Measurements from ENCODE around the gene SBF1.
"Not testable (repeated sequence)": the region's sequence is repeated elsewhere in the genome, so short reads cannot be mapped to it uniquely, and the experiment has no call there.

The SBF1 gene

DNA sequence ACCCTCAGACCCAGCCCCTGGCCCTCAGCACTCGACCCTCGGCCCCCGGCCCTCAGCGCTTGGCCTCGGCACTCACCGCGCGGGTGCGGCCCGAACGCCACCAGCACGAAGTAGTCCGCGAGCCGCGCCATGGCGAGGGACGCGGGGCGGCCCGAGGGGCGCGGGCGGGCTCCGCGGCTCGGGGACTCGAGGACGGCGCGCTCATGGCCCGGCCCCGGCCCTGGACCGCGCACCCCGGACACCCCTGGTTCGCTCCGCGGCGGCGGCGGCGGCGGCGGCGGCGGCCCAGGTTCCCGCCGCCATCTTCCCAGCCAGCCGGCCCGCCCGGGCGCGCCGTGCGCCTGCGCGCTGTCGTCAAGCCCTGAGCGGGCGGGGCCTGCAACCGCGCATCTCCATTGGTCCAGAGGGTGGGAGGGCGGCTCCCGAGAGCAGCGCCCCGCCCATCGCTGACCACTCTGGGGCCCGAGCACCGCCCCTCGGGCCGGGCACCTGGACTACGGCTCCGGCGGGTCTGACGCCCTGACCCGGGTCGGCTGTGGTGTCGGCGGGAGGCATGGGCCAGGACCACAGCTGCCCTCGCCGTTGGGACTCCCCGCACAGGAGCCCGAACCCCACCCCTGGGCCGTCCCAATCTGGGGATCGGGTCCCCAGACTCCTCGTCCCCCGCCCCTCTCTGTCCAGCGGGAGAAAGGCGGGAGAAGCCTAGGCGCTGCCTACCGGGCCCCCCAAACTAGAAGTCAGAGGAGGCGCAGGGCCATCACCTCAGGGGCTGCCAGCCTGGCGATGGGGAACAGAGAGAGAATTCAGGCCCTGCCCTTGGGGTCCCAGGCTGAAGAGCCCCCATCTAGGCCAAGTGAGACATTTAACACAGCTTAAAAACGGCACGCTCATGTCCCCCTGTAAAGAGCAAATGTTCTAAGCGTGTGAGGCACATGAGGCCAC, at the start of gene SBF1:
SBF1 (minus strand) TSS at position 326 of the 942 bp plus-strand sequence; CDS start at position 131, 195 bp downstream.
- peak; percentile 72 for DNase-seq (ENCODE audit: low read depth)

DNA sequence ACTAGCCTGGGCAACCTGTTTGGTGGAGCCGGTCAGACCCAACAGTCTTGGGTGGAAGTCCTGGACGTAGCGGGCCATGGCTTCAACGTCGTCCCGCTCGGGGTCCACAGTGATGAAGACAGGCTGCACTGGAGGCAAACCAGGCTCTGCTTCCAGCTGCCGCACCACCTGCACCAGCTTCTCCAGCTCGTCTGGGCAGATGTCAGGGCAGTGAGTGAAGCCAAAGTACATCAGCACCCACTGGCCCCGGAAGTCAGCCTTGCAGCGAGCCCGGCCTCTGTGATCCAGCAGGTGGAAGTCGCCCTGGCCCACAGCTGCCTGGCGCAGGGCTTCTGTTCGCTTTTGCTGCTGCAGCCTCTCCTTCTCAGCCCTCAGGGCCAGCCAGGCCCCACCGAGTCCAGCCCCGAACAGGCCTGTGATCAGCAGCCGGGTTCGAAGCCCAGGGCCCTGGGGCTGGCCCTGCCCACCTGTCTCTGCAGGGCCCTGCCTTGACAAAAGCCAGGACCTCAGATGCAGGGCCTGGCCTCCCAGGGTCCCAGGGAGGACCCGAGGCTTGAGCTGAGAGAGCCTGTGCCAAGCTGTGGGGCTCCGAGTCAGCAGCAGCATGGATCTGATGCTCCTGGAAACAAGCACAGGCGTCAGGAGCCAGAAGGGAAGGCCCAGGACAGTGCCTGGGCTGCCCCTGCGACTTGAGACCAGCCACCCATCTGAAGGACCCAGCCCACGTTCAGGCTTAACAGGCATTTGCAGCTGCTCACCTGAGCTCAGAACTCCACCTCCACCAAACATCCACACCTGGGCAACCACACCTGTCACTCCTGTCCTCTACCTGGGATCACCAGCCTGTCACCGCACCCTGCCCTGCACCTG, 49.2 kb upstream of the SBF1 start:
- no peak for DNase-seq (ENCODE audit: low read depth)

GRCh38 chr22:50523458-50523805, 48.6 kb upstream of the SBF1 start:
- DNase-seq (ENCODE audit: low read depth): no peak

- no peak for DNase-seq (ENCODE audit: low read depth)
Observed at GRCh38 chr22:50522806-50523438, 48.1 kb upstream of the SBF1 start.

- DNase-seq (ENCODE audit: low read depth): no peak
Observed at GRCh38 chr22:50522208-50522805, 47.5 kb upstream of the SBF1 start.

DNA sequence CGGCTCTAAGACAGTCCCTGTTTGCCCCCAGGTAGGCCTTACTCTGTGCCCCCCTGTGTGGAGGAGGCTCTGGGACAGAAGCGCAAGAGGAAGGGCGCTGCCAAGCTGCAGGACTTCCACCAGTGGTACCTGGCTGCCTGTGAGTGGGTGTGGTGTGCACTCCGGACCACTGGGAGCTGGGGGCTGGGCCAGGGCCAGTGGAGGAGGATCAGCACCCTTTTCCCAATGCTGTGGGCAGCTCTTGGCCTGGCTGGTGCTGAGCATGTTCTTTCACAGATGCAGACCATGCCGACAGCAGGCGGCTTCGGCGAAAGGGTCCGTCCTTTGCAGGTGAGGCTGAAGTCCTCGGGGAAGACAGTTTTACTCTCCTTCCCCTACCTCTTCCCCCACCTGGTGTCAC, 46.9 kb upstream of the SBF1 start:
- no peak for DNase-seq (ENCODE audit: low read depth)

DNA sequence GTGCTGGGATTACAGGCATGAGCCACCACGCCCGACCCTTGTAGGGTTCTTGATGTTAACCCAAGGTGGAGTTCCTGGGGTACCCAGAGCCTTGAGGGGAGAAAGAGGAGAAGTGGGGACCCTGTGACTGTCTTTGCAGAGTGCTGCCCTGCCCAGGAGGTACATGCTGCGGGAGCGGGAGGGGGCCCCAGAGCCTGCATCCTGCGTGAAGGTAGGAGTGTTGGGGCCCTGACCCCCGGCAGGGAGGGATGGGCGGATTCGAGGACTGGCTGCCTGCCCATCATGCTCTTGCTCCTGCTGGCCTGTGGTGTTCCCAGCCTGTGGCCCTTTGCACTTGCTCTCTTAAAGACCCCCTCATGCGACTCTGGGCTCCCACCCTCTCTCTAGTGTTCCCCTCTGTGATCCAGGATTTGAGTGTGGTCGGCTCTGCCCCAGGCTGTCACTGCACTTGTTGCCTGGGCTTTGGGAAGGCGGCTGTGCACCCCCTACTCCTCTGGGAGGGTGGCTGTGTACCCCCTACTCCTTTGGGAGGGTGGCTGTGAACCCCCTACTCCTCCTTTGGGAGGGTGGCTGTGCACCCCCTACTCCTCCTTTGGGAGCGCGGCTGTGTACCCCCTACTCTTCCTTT, 46.1 kb upstream of the SBF1 start:
- DNase-seq (ENCODE audit: low read depth): no peak

DNA sequence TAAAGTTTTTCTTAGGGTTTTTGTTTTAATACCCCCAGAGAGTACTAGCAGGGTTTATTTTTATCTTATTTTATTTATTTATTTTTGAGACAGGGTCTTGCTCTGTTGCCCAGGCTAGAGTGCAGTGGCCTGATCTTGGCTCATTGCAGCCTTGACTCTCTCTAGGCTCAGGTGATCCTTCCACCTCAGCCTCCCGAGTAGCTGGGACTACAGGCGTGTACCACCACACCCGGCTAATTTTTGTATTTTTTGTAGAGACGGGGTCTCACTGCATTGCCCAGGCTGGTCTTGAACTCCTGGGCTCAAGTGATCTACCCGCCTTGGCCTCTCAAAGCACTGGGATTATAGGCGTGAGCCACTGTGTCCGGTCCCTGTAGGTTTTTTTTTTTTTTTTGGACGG, 45.3 kb upstream of the SBF1 start:
- not testable (repeated sequence) for DNase-seq (ENCODE audit: low read depth)

GRCh38 chr22:50519151-50519550, 44.3 kb upstream of the SBF1 start:
- no peak for DNase-seq (ENCODE audit: low read depth)

GRCh38 chr22:50518606-50519005, 43.8 kb upstream of the SBF1 start:
- DNase-seq (ENCODE audit: low read depth): no peak

DNA sequence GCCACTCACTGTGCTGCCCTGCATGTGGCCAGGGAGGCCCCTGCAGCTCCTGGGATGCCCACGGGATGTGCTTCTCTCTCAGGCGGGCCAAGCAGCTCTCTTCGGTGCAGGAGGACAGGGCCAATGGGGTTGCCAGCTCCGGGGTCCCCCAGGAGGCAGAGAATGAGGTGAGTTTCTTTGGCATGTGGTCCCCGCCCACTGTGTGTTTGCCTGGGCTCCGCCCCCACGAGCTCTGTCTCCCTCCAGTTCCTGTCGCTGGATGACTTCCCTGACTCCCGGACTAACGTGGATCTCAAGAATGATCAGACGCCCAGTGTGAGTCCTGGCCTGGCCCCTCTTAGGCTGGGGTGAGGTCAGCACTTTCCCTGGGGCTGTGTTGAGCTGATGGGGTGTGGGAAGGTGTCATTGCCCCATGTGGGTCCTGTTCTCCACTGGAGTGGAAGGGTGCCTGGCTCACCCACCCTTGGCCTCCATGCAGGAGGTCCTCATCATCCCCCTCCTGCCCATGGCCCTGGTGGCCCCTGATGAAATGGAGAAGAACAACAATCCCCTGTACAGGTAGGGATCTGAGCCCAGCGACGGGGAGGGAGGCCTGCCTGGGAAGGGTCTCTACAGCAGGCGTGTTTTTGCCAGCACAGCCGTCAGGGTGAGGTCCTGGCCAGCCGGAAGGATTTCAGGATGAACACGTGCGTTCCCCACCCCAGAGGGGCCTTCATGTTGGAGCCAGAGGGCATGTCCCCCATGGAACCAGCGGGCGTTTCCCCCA, 42.8 kb upstream of the SBF1 start:
- DNase-seq (ENCODE audit: low read depth): no peak

GRCh38 chr22:50516891-50517290, 42.1 kb upstream of the SBF1 start:
- DNase-seq (ENCODE audit: low read depth): no peak

GRCh38 chr22:50516068-50516467, 41.2 kb upstream of the SBF1 start:
- DNase-seq (ENCODE audit: low read depth): no peak

DNA sequence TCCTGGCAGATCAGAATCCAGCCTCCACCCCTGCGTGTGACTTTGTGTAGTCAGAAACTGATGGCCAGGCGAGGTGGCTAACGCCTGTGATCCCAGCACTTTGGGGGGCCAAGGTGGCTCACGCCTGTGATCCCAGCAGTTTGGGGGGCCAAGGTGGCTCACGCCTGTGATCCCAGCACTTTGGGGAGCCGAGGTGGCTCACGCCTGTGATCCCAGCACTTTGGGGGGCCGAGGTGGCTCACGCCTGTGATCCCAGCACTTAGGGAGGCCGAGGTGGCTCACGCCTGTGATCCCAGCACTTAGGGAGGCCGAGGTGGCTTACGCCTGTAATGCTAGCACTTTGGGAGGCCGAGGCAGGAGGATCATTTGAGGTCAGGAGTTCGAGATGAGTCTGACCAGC, 38.3 kb upstream of the SBF1 start:
- no peak for DNase-seq (ENCODE audit: low read depth)

DNA sequence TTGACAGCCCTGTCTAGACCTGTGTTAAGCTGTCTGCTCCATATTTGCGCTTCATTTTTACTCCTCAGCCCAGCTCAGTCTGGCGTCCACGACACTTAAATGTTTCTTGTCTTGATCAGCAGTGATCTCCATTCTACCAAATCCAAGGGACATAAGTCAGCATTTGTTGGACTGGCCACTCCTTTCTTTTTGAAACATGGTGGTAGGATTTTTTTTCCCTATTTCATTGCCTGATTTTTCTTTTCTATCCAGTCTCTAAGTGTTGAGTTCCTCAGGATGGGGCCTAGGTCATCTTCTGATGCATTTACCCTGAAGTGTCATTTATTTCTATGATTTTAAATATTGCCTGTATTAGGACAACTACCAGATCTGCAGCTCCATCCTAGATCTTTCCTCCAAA, 34.1 kb upstream of the SBF1 start:
- DNase-seq (ENCODE audit: low read depth): no peak

DNA sequence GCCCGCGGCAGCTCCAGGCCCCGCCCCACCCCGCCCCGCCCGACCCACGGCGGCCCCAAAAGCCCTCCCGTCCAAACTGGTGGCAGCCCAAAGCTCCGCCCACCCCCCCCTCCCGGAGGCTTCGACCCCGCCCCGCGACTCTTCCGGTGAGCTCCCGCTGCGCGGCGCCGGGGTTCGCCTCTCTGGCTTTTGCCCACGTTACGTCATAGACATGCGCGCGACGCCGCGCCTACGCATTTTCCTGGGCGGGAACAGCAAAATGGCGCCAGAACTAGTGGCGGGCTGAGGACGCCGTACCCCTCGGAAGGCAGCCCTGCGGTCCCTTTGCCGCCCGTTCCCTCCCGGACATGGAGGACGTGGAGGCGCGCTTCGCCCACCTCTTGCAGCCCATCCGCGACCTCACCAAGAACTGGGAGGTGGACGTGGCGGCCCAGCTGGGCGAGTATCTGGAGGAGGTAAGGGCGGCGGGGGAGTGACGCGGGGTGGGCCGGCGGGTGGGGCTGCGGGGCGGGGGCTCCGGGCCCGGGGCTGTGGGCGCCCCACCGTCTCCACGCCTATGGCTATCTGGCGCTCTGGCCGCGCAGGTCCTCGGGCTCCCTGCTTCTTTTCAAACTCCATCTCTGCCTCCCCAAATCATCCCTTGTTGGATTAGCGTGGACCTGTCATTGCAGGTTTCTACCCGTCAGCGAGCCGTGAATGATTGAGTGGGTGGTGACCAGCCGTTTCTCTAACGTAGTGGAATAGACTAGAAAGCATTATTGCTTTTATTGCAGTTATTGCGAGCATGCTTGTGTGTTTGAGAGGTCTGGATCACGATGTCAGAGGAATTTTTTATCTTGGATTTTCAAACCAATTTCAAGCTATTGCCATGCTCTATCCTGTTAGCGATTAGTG, 33.4 kb upstream of the SBF1 start, which contains the start of gene NCAPH2:
NCAPH2 (plus strand) TSS at position 234 of the 894 bp plus-strand sequence; CDS start at position 348, 114 bp downstream.
- DNase-seq (ENCODE audit: low read depth): peak; percentile 87

DNA sequence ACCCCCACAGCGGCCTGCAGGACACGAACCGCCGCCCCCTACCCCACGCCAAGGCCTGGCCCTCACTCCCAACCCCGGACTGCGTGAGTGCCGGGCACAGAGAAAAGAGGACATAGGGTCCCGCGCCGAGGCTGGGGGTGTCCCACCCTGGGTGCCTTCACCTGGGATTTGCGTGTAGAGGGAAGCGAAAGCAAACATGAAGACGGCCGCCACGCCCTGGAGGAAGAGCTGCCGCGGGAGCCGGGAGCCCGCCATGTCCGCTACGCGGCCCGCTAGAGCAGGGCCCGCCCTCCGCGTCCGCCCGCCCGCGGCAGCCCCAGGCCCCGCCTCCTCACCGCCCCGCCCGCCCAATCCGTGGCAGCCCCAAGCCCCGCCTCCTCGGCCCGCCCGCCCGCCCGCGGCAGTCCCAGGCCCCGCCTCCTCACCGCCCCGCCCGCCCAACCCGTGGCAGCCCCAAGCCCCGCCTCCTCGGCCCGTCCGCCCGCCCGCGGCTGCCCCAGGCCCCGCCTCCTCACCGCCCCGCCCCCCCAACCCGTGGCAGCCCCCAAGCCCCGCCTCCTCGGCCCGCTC, 32.7 kb upstream of the SBF1 start, which contains the start of gene LMF2:
LMF2 (minus strand) TSS at position 282 of the 570 bp plus-strand sequence; CDS start at position 255, 27 bp downstream.
- DNase-seq (ENCODE audit: low read depth): no peak

- no peak for DNase-seq (ENCODE audit: low read depth)
Observed at GRCh38 chr22:50506611-50507420, 32.0 kb upstream of the SBF1 start.

Data from CMK (cell line).